ENCODE data around the gene GDPD5. TPM values are rescaled to one million over a fixed set of nuclear protein-coding genes. Genes with fewer than 3 reads are reported as not detected.

GDPD5 gene
- total and polyA plus RNA-seq, 9 of the 15 experiments (the other 6 are each of a cell fraction or from before 2014, with no cell fraction given): 0.32 to 27.3 (median 8.0) TPM

- TF ChIP-seq BRCA1 (IDR thresholded peaks at IDR 0.05) (no peak), BRCA1 (CRISPR knock-in tag; IDR thresholded peaks at IDR 0.05) (no peak), KDM2B (CRISPR knock-in tag; IDR thresholded peaks at IDR 0.05) (no peak), SMARCA4 (IDR thresholded peaks at IDR 0.05) (peak; percentile 26; the same call in 1 of the 2 replicates), FOXA1 (IDR thresholded peaks at IDR 0.05; ENCODE audit: borderline replicate concordance) (no peak), ZBTB34 (CRISPR knock-in tag; IDR thresholded peaks at IDR 0.05) (no peak), ELF4 (CRISPR knock-in tag; IDR thresholded peaks at IDR 0.05) (no peak), CREB1 (IDR thresholded peaks at IDR 0.05) (0 out of 2 replicates have a peak, but pooled peaks have one; percentile 55), CREB1 (CRISPR knock-in tag; IDR thresholded peaks at IDR 0.05) (peak; percentile 87), ZNF197 (CRISPR knock-in tag; IDR thresholded peaks at IDR 0.05; ENCODE audit: low read depth) (no peak), TFE3 (CRISPR knock-in tag; IDR thresholded peaks at IDR 0.05) (no peak), HMGN3 (IDR thresholded peaks at IDR 0.05; ENCODE audit: borderline replicate concordance, extremely low read depth, insufficient read length, low read depth, low read length) (peak; percentile 32), CTBP1 (IDR thresholded peaks at IDR 0.05; ENCODE audit: borderline replicate concordance) (no peak; the same call in 1 of the 2 replicates), NUFIP1 (IDR thresholded peaks at IDR 0.05; ENCODE audit: partially characterized antibody) (no peak)
- TF ChIP-seq, protein P1, sequence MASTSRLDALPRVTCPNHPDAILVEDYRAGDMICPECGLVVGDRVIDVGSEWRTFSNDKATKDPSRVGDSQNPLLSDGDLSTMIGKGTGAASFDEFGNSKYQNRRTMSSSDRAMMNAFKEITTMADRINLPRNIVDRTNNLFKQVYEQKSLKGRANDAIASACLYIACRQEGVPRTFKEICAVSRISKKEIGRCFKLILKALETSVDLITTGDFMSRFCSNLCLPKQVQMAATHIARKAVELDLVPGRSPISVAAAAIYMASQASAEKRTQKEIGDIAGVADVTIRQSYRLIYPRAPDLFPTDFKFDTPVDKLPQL (IDR thresholded peaks at IDR 0.05; ENCODE audit: extremely low read depth, insufficient read length): no peak
- TF ChIP-seq, protein P2, sequence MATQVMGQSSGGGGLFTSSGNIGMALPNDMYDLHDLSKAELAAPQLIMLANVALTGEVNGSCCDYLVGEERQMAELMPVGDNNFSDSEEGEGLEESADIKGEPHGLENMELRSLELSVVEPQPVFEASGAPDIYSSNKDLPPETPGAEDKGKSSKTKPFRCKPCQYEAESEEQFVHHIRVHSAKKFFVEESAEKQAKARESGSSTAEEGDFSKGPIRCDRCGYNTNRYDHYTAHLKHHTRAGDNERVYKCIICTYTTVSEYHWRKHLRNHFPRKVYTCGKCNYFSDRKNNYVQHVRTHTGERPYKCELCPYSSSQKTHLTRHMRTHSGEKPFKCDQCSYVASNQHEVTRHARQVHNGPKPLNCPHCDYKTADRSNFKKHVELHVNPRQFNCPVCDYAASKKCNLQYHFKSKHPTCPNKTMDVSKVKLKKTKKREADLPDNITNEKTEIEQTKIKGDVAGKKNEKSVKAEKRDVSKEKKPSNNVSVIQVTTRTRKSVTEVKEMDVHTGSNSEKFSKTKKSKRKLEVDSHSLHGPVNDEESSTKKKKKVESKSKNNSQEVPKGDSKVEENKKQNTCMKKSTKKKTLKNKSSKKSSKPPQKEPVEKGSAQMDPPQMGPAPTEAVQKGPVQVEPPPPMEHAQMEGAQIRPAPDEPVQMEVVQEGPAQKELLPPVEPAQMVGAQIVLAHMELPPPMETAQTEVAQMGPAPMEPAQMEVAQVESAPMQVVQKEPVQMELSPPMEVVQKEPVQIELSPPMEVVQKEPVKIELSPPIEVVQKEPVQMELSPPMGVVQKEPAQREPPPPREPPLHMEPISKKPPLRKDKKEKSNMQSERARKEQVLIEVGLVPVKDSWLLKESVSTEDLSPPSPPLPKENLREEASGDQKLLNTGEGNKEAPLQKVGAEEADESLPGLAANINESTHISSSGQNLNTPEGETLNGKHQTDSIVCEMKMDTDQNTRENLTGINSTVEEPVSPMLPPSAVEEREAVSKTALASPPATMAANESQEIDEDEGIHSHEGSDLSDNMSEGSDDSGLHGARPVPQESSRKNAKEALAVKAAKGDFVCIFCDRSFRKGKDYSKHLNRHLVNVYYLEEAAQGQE (IDR thresholded peaks at IDR 0.05; ENCODE audit: borderline replicate concordance): peak; percentile 66; the same call in 1 of the 2 replicates
- TF ChIP-seq, protein P2 (CRISPR knock-in tag; IDR thresholded peaks at IDR 0.05; ENCODE audit: low read depth): no peak
These were observed 38.3 kb upstream of the GDPD5 start (continued) for GRCh38 chr11:75563978-75564552.
